ENCODE measurements around the gene RASAL1. TPM values are rescaled to one million over a fixed set of nuclear protein-coding genes. Genes with fewer than 3 reads are reported as not detected.

Gene RASAL1
- total RNA-seq, 1 donor from 2014 or later, result 0.21 TPM

DNA sequence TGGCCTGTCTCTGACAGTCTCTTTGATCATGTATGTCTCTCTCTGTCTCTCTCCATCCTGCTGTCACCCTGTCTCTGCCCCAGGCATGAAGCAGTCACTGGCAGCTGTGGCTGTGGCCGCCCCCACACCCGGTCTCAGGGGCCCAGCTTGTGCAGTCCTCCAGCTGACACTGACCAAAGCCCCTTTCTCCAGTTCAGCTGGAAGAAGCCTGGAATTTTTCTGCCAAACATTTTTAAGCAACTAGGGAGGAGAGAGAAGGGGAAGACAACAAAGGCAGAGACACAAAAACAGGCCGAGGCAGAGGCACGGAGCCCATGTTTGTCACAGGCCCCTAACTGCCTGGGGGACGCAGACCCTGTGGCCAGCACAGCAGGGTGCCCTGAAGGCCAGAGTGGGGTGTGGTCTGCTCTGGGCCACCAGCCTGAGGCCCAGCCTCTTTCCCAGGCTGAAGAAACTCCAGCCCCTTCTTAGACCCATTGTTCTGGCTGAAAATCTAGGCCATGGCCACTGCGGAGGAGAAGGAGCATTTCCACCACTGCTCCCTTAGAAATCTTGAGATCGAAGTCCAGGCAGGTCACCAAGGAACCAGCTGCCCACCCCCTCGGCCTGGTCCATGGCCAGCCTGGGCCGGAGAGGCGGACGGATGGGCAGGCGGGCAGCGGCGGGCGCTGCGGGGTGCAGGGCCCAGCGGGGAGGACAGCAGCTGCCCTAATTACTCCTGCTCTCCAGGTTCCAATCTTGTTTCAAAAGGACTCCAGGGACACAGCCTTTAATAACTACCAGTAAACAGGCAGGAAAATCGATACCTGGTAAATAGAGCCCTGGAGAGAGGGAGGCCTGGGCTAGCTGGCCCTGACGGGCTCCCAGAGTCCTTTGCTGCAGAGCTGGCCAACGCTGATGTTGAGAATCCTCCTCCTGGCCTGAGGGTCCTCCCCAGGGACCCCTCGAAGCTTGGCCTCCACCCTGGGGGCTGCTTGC is 64.1 kb downstream of the RASAL1 start:
- no peaks in the 10 kb centered on the region for H3K4me1 Mint-ChIP-seq (ENCODE audit: unreplicated experiment)
- TF ChIP-seq, protein P1, sequence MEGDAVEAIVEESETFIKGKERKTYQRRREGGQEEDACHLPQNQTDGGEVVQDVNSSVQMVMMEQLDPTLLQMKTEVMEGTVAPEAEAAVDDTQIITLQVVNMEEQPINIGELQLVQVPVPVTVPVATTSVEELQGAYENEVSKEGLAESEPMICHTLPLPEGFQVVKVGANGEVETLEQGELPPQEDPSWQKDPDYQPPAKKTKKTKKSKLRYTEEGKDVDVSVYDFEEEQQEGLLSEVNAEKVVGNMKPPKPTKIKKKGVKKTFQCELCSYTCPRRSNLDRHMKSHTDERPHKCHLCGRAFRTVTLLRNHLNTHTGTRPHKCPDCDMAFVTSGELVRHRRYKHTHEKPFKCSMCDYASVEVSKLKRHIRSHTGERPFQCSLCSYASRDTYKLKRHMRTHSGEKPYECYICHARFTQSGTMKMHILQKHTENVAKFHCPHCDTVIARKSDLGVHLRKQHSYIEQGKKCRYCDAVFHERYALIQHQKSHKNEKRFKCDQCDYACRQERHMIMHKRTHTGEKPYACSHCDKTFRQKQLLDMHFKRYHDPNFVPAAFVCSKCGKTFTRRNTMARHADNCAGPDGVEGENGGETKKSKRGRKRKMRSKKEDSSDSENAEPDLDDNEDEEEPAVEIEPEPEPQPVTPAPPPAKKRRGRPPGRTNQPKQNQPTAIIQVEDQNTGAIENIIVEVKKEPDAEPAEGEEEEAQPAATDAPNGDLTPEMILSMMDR (IDR thresholded peaks at IDR 0.05; ENCODE audit: unreplicated experiment), result no peak
- H3K27ac Mint-ChIP-seq (ENCODE audit: unreplicated experiment), result no peak overlapping the region
- peaks cover 12% of the 10 kb centered on the region for H3K27me3 Mint-ChIP-seq (ENCODE audit: unreplicated experiment)
- peaks cover 24% of the 10 kb centered on the region for H3K36me3 Mint-ChIP-seq (ENCODE audit: low read depth, unreplicated experiment)
- no peak overlapping the region for H3K4me3 Mint-ChIP-seq (ENCODE audit: unreplicated experiment)
- DNase-seq (ENCODE audit: low spot score), result no peak
- H3K9me3 Mint-ChIP-seq (ENCODE audit: unreplicated experiment), result no peaks in the 10 kb centered on the region

DNA sequence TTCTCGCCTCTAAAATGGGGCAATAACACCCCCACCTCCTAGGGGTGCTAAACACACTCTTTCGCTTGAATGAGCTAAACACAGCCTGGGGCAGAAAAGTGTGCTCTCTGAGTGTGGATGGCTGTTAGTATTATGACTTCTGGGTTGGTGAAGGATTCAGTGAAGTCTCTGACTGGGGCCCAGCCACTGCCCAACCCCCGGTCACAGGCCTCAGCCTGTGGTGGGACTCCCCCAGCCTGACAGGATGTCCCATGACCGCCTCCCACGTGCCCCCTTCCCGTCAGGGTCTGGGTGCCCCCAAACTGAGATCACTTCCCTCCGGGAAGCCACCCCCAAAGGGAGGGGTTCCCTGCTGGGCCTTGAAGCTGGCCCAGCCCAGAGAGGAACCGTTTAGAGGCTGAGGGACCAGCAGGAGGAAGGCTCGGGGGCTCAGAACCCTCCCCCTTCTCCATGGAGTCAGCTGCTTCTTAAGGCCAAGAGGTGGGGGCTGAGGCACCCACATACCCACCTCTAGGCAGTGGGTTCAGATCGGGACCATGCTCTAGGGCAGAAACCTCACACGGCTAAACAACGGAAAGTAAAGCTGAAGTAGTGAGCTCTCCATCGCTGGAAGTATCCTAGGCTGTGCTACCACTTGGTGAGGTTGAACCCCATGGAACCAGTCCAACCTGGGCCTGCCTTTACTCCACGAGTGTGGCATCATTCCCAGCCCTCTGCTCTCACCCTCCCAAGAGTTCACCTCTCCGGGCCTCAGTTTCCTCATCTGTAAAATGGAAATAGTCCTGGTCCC is 65.2 kb downstream of the RASAL1 start:
- no peaks in the 10 kb centered on the region for H3K4me1 Mint-ChIP-seq (ENCODE audit: unreplicated experiment)
- no peak overlapping the region for H3K27ac Mint-ChIP-seq (ENCODE audit: unreplicated experiment)
- DNase-seq (ENCODE audit: low spot score), result no peak
- H3K9me3 Mint-ChIP-seq (ENCODE audit: unreplicated experiment), result no peaks in the 10 kb centered on the region
- peaks cover 10% of the 10 kb centered on the region for H3K27me3 Mint-ChIP-seq (ENCODE audit: unreplicated experiment)
- no peak overlapping the region for H3K4me3 Mint-ChIP-seq (ENCODE audit: unreplicated experiment)
- H3K36me3 Mint-ChIP-seq (ENCODE audit: low read depth, unreplicated experiment), result peaks cover 21% of the 10 kb centered on the region
- TF ChIP-seq, protein P1 (IDR thresholded peaks at IDR 0.05; ENCODE audit: unreplicated experiment), result no peak

DNA sequence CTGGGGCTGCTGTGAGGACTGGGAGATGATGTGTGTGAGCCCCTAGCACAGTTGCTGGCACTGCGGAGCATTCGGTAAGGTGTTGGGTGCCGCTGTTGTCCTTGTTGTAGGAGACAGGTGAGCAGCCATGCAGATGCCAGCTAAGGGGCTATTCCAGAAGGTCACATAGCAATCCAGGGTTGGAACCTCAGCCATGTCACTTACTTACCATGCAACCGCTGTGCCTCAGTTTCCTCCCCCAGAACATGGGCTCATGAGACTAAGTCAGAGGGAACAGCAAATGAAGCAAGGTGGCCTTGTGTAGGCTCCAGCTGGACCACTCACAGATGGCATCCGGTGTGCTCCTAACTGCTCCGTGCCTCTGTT is 65.8 kb downstream of the RASAL1 start:
- Mint-ChIP-seq H3K9me3 (ENCODE audit: unreplicated experiment) (no peaks in the 10 kb centered on the region), H3K36me3 (ENCODE audit: low read depth, unreplicated experiment) (peaks cover 21% of the 10 kb centered on the region), H3K27ac (ENCODE audit: unreplicated experiment) (no peak overlapping the region), H3K27me3 (ENCODE audit: unreplicated experiment) (peaks cover 8% of the 10 kb centered on the region), H3K4me1 (ENCODE audit: unreplicated experiment) (peaks cover 1% of the 10 kb centered on the region), H3K4me3 (ENCODE audit: unreplicated experiment) (no peak overlapping the region)
- TF ChIP-seq, protein P1 (IDR thresholded peaks at IDR 0.05; ENCODE audit: unreplicated experiment), result no peak
- DNase-seq (ENCODE audit: low spot score), result no peak

DNA sequence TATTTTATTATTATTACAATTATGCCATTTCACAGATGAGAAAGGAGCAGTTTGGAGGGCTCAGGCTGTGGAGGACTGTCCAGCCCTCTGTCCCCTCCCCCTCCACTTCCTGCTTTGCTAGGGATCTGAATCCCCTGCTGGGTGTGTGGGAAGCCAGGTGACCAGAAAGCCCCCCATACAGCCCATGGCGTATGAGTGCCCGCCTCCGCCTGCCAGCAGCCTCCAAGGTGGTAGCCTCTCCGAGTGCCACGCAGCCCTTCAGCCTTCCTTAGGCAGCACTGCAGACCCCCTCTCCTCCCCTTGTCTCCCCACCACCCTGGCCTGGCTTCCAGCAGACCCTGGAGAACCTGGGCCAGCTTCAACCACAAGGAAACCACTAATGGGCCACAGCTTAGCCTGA is 66.4 kb downstream of the RASAL1 start:
- TF ChIP-seq, protein P1 (IDR thresholded peaks at IDR 0.05; ENCODE audit: unreplicated experiment), result no peak
- H3K27me3 Mint-ChIP-seq (ENCODE audit: unreplicated experiment), result peaks cover 10% of the 10 kb centered on the region
- DNase-seq (ENCODE audit: low spot score), result no peak
- H3K27ac Mint-ChIP-seq (ENCODE audit: unreplicated experiment), result no peak overlapping the region
- H3K4me3 Mint-ChIP-seq (ENCODE audit: unreplicated experiment), result no peak overlapping the region
- peaks cover 20% of the 10 kb centered on the region for H3K36me3 Mint-ChIP-seq (ENCODE audit: low read depth, unreplicated experiment)
- no peaks in the 10 kb centered on the region for H3K9me3 Mint-ChIP-seq (ENCODE audit: unreplicated experiment)
- H3K4me1 Mint-ChIP-seq (ENCODE audit: unreplicated experiment), result peaks cover 4% of the 10 kb centered on the region

Data from endothelial cell (in vitro differentiated cells).